Neural cell (in vitro differentiated cells): ENCODE measurements around the gene STUM.

Experiments
- EP300 ChIP-seq: fragments of 450-650 bp; conservative IDR thresholded peaks from 2 replicates; pipeline ENCODE4 v1.6.1; 2014; ENCODE audit warnings: antibody characterized with exemption, mild to moderate bottlenecking, moderate library complexity; ENCODE audit not compliant: poor library complexity, severe bottlenecking
- POLR2AphosphoS5 ChIP-seq: IDR thresholded peaks from 2 replicates; pipeline ENCODE4 v1.6.1; 2012
- RAD21 ChIP-seq: fragments of 450-650 bp; conservative IDR thresholded peaks from 2 replicates; pipeline ENCODE4 v1.6.1; 2014; ENCODE audit warnings: antibody characterized with exemption, mild to moderate bottlenecking, moderate library complexity
- SMC3 ChIP-seq: fragments of 450-650 bp; conservative IDR thresholded peaks from 2 replicates; pipeline ENCODE4 v1.6.1; 2014; ENCODE audit warnings: antibody characterized with exemption, mild to moderate bottlenecking, moderate library complexity; ENCODE audit not compliant: poor library complexity
- TF ChIP-seq, protein P1 (sequence below): fragments of 450-650 bp; IDR thresholded peaks from 2 replicates; pipeline ENCODE4 v1.5.1; 2014; ENCODE audit warnings: antibody characterized with exemption, mild to moderate bottlenecking, moderate library complexity; ENCODE audit not compliant: poor library complexity, severe bottlenecking
- TF ChIP-seq, protein P2 (sequence below): IDR thresholded peaks from 2 replicates; pipeline ENCODE4 v1.6.1; 2012; ENCODE audit warnings: borderline replicate concordance

DNA sequence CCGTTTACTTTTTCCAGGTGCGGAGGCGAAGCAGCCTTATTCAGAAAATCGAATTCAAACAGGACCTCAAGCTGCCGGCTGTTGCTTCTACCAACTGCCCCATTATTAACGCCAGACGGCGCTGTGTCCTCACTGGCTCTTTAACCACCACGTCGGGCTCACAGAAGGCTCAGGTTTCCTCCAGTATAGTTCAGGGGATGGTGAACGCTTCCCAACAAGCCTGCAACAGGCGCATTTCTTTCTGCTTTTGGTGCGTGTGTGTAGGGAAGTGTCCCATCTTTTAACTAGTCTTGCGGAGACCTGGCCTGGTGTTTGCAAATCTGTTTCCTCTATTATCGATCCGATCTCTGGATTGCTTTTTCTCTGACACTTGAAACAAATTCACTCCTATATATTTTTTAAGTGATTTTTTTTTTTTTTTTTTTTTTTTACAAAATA, 791 bp upstream of the STUM start:
- TF ChIP-seq, protein P1, sequence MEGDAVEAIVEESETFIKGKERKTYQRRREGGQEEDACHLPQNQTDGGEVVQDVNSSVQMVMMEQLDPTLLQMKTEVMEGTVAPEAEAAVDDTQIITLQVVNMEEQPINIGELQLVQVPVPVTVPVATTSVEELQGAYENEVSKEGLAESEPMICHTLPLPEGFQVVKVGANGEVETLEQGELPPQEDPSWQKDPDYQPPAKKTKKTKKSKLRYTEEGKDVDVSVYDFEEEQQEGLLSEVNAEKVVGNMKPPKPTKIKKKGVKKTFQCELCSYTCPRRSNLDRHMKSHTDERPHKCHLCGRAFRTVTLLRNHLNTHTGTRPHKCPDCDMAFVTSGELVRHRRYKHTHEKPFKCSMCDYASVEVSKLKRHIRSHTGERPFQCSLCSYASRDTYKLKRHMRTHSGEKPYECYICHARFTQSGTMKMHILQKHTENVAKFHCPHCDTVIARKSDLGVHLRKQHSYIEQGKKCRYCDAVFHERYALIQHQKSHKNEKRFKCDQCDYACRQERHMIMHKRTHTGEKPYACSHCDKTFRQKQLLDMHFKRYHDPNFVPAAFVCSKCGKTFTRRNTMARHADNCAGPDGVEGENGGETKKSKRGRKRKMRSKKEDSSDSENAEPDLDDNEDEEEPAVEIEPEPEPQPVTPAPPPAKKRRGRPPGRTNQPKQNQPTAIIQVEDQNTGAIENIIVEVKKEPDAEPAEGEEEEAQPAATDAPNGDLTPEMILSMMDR, result peak; percentile 87
- TF ChIP-seq EP300 (no peak), SMC3 (peak; percentile 86), POLR2AphosphoS5 (no peak), RAD21 (peak; percentile 83)
- TF ChIP-seq, protein P2, sequence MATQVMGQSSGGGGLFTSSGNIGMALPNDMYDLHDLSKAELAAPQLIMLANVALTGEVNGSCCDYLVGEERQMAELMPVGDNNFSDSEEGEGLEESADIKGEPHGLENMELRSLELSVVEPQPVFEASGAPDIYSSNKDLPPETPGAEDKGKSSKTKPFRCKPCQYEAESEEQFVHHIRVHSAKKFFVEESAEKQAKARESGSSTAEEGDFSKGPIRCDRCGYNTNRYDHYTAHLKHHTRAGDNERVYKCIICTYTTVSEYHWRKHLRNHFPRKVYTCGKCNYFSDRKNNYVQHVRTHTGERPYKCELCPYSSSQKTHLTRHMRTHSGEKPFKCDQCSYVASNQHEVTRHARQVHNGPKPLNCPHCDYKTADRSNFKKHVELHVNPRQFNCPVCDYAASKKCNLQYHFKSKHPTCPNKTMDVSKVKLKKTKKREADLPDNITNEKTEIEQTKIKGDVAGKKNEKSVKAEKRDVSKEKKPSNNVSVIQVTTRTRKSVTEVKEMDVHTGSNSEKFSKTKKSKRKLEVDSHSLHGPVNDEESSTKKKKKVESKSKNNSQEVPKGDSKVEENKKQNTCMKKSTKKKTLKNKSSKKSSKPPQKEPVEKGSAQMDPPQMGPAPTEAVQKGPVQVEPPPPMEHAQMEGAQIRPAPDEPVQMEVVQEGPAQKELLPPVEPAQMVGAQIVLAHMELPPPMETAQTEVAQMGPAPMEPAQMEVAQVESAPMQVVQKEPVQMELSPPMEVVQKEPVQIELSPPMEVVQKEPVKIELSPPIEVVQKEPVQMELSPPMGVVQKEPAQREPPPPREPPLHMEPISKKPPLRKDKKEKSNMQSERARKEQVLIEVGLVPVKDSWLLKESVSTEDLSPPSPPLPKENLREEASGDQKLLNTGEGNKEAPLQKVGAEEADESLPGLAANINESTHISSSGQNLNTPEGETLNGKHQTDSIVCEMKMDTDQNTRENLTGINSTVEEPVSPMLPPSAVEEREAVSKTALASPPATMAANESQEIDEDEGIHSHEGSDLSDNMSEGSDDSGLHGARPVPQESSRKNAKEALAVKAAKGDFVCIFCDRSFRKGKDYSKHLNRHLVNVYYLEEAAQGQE, result no peak
